ENCODE measurements around the gene PXDN.

The PXDN gene

GRCh38 chr2:1731963-1732768, 12.1 kb downstream of the PXDN start:
- DNase-seq (ENCODE audit: low read depth) = peak; percentile 90
- H3K4me3 ChIP-seq (ENCODE audit: control insufficient read depth, low read depth, low read length) = no peak overlapping the region
- TF ChIP-seq CTCF (IDR thresholded peaks at IDR 0.05; ENCODE audit: control insufficient read depth, insufficient read depth, low read depth, low read length, missing control alignments) = no peak

- no peak overlapping the region for H3K4me3 ChIP-seq (ENCODE audit: control insufficient read depth, low read depth, low read length)
- DNase-seq (ENCODE audit: low read depth) = no peak
These were observed 12.8 kb downstream of the PXDN start for GRCh38 chr2:1731447-1731962.

DNA sequence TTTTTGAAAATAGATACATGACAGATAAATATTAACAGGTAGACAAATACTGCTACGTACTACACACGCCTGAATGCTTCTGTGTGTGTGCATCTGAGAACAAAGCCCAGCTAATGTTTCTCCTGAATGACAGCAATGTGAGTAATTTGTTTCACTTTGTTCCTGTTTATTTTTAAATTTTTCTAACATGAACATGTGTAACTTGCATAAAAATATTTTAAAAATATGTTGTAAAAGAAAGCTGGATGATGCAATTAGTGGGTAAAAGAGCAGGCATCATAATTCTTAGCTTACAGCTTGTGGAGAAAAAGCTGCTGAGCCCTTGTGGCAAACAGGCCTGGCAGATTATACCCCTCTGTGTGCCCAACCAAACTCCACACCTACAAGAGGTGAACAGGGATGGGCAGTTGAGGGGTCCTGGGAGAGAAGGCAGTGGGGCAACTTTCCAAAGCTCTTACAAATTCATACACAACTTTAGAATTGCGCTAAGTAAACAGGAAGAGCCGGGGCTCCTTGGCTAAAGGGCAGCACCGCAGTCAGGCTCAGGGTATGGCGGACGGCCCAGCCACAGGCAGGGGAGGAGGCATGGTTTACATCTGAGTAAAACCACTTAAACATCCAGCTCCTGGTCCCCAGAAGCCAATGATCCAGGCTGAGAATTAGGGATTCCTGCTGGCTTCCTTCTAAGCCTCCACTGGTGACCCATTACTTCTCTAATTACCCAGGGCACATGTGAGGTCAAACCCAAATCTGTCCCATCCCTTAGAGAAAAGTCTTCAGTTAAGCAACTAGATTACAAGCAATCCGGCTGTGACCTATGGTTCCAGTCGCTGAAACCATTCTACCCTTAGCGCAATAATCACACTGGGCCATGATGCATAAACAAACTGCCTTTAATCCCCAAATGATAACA, 14.0 kb downstream of the PXDN start:
- H3K4me3 ChIP-seq (ENCODE audit: control insufficient read depth, low read depth, low read length) = no peak overlapping the region
- DNase-seq (ENCODE audit: low read depth) = no peak
- no peak for TF ChIP-seq CTCF (IDR thresholded peaks at IDR 0.05; ENCODE audit: control insufficient read depth, insufficient read depth, low read depth, low read length, missing control alignments)

More at GRCh38 chr2:1731447-1731962, 12.8 kb downstream of the PXDN start:
- no peak for TF ChIP-seq CTCF (IDR thresholded peaks at IDR 0.05; ENCODE audit: control insufficient read depth, insufficient read depth, low read depth, low read length, missing control alignments)

DNA sequence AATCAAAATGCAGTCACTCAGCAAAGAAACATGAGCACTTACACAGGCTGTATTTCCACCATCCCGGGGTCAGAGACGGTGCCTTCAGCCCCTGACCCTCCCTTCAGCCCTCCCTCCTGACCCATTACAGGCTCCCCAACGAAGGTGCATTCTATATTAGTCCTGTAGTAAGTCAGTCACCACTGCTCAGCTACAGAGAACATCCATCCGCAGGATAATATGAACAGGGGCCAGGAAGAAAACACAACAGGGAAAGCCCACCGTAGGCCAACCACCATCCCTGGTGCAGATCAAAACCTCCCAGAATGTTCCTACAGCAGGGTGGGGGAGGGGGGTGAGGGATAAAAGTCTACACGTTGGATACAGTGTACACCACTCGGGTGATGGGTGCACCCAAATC, 15.1 kb downstream of the PXDN start:
- DNase-seq (ENCODE audit: low read depth) = no peak
- H3K4me3 ChIP-seq (ENCODE audit: control insufficient read depth, low read depth, low read length) = no peak overlapping the region
- no peak for TF ChIP-seq CTCF (IDR thresholded peaks at IDR 0.05; ENCODE audit: control insufficient read depth, insufficient read depth, low read depth, low read length, missing control alignments)

- DNase-seq (ENCODE audit: low read depth) = no peak
- no peak for TF ChIP-seq CTCF (IDR thresholded peaks at IDR 0.05; ENCODE audit: control insufficient read depth, insufficient read depth, low read depth, low read length, missing control alignments)
- H3K4me3 ChIP-seq (ENCODE audit: control insufficient read depth, low read depth, low read length) = no peak overlapping the region
These were observed 15.5 kb downstream of the PXDN start for GRCh38 chr2:1728821-1729220.

DNA sequence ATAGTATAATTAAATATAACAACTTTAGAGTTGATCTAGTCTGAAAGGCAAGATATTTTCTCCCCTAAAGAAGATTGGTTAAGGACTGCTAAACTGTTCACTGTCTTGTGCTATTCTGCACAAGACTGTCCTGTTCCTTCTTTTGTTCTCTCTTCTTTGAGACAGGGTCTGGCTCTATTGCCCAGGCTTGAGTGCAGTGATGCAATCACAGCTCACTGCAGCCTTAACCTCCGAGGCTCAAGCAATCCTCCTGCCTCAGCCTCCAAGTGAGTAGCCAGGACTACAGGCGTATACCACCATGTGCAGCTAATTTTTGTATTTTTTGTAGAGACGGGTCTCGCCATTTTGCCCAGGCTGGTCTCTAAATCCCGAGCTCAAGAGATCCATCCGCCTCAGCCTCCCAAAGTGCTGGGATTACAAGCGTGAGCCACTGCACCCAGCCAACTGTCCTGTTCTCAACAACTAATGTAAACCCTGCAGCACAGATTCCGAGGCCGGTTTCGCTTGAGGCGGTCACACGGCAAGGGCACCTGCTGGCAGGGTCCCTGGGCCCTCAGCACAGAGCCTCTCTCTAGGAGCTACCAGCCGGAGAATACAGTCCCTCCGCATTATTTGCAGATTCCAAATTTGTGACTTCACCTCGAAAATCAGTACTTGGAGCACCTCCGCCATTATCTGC, 16.4 kb downstream of the PXDN start:
- DNase-seq (ENCODE audit: low read depth) = no peak
- TF ChIP-seq CTCF (IDR thresholded peaks at IDR 0.05; ENCODE audit: control insufficient read depth, insufficient read depth, low read depth, low read length, missing control alignments) = no peak
- H3K4me3 ChIP-seq (ENCODE audit: control insufficient read depth, low read depth, low read length) = no peak overlapping the region
